SH-SY5Y (cell line): Measurements from ENCODE around the gene DAPK1.

Source experiments
- GATA2 ChIP-seq: IDR thresholded peaks from 2 replicates; pipeline ENCODE4 v1.6.1; 2011; ENCODE audit warnings: mild to moderate bottlenecking, low read depth, low read length
- GATA3 ChIP-seq: IDR thresholded peaks from 2 replicates; pipeline ENCODE4 v1.6.1; 2011; ENCODE audit warnings: low read depth, mild to moderate bottlenecking, low read length, moderate library complexity

The DAPK1 gene

DNA sequence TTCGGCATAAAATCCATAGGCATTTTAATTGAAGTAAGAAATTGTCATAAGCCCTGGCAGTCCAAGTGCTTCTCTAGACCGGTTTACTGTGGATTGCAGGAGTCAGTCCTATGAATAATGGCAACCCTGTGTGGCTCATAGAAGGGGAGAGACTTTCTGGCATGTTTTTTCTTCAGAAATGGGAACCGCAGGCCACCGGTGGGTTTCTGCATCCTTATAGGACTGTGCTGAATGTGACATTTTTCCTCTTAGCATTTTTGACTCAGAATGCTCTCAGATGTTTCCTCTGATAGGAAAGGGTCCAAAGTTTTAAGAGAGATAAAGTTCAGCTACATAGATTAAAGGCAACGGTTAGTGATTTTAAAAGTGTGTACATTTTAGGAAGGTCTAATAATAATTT lies 6.3 kb downstream of the DAPK1 start:
- no peak for TF ChIP-seq GATA2
- no peak for TF ChIP-seq GATA3

DNA sequence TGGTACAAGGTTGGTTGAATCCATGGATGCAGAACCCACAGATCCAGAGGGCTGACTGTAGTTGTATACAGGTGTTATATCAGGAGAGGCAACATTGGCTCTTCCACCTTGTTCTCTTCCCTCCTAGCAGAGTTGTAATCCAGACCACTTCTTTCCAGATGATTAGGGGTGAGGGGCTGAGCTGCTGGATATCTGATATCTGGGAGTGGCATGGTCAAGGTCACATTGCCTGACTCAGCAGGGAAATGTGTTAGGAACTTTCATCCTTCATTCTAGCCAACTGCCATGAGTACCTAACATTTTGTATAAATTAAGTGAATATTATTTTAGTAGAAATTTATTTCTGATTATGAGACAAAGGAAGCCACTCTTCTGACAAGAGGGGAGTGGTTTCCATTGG lies 7.3 kb downstream of the DAPK1 start:
- TF ChIP-seq GATA2: no peak
- no peak for TF ChIP-seq GATA3

DNA sequence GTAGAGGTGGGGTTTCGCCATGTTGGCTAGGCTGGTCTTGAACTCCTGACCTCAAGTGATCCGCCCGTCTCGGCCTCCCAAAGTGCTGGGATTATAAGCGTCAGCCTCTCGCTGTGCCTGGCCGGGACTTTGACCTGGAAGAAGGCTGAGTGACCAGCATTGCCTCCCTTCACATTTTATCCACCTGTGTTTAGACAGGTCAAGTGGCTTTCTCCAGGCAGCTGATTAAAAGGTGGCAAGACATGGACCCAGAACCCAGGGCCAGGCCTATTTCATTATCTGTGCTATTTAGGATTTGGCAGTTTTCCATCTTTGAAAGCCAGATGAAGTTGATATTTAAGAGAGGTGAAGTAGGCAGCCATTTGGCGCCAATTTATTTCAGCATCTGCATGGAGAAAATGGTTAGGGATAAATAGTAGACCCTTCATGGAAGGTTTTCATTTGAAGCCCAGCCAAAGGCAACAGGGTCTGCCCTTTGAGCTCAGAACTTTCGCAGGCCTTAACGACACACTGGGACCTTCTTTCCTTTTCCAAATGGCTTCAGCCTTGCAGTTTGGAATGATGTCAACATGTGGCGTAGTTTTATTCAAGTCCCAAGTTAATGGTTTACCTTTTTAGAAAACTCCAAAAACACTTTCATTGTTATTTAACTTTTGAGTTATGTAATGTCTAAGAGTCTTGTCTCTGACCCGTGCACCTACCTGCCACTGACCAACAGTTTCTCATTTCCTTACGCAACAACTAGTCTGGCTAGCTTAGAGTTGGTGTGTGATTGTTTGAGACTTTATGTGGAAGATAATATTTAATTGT lies 8.4 kb downstream of the DAPK1 start:
- no peak for TF ChIP-seq GATA3

DNA sequence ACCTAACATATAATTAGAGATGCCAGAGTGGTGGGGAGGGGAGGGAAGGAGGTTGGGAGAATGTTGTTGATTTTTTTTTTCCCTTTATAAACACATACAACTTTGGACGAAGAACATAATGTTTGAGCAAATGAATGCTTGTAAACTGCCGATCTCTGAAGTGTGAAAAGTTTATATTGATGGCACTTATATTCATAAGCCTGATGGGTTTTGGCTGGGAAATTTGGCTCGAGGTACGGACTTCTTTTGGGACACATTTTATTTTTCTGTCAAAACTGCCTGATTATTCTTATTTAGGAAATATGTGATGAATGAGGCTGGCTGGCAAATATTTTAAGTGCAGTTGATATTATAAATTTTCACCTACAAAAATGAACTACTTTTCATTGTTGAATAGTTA lies 9.9 kb downstream of the DAPK1 start:
- TF ChIP-seq GATA2: no peak
- TF ChIP-seq GATA3: no peak

DNA sequence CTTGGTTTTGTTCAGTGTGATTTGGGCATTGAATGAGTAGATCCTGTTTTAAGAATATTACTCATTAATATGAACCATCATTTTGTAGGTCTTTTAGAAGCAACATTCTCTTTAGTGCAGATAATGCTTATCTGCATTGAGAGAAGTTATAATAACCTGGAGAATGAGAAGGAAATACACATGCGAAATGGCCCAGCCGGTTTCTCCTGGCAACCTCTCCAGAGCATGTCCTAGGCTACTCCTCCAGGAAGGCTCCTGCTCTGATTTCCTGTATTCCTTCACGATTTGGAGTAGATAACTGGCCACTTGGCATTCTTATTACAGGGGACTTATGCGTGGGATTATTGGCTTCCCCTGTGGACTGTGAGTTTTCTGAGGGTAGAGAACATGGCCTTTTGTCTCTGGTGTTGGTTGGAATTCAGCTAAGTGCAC lies 12.6 kb downstream of the DAPK1 start:
- TF ChIP-seq GATA2: no peak
- no peak for TF ChIP-seq GATA3

DNA sequence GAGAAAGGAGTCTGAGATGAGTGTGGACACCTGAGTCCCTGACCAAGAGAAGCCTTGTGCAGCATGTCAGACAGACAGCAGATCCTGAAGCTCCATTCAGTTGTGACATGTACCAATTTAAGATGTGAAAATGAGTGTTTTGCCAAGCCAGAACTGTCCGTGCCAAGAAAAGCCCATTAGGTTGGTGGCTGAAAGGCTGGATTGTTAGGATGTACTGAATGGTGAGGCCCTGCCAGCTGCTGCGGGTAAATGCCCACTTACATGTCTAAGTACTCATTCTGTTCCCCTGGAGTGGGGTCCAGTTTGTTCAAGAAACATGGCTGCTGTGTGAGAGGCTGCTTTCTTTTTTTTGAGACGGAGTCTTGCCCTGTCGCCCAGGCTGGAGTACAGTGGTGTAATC lies 14.6 kb downstream of the DAPK1 start:
- no peak for TF ChIP-seq GATA3
- TF ChIP-seq GATA2: no peak

DNA sequence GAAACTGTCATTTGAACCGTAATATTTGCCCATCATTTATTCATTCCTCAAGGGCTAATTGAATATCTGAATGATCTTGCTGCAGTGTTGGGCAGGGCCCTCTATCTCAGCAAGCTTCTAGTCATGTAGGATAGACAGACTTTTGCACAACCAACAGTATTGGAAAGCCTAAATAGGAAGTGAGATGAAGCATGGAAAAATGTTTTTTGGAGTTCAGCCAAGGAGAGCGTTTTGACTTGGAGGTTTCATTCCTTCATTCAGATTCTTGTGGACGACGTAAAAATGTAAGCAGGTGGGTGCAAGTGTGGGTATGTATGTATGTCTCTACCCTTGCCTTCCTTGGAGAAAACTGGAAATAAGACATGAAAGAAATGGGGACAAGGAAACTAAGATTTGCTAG lies 15.5 kb downstream of the DAPK1 start:
- no peak for TF ChIP-seq GATA3
- no peak for TF ChIP-seq GATA2

DNA sequence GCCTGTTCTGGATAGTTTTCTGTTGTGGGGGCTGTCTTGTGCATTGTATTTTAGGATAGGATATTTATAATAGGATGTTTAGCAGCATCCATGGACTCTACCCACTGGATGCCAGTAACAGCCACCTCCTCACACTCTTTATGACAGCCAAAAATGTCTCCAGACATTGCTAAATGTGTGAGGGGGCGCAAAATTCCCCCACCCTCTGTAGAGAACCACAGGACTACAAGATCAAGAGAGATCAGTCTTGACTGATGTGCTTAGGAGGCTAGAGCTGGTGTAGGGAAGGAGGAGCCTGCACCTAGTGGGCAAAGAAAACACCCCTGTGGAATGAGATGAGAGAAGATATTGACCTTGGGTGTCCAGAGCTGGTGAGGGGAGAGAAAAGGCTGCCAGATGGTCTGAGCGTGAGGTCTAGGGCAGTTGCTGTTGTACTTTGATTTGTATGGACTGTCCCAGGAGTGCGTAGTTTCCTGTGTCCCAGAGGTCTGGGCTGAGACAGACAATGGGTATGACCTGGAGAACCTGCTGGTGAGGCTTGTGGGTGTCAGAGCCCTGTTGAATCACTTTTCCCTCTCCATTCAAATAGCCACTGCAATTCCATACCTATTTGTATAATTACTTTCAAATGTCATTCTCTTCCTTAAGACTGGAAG lies 16.3 kb downstream of the DAPK1 start:
- no peak for TF ChIP-seq GATA3
- TF ChIP-seq GATA2: no peak

DNA sequence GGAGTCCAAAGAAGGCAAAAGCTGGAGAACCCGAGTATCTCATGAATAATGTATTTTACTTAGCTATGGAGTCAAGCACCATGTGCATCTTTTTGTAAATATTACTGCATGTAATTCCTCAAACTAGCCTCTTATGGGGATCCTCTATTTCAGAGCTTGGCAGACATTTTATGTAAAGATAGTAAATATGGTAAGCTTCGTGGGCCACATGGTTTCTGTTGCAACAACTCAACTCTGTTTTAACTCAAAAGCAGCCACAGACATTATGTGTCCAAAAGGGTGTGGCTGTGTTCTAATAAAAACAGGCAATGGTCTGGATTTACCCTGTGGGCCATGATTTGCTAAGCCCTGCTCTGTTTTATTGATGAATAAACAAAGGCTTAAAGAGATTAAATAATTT lies 17.3 kb downstream of the DAPK1 start:
- TF ChIP-seq GATA3: no peak
- TF ChIP-seq GATA2: no peak

DNA sequence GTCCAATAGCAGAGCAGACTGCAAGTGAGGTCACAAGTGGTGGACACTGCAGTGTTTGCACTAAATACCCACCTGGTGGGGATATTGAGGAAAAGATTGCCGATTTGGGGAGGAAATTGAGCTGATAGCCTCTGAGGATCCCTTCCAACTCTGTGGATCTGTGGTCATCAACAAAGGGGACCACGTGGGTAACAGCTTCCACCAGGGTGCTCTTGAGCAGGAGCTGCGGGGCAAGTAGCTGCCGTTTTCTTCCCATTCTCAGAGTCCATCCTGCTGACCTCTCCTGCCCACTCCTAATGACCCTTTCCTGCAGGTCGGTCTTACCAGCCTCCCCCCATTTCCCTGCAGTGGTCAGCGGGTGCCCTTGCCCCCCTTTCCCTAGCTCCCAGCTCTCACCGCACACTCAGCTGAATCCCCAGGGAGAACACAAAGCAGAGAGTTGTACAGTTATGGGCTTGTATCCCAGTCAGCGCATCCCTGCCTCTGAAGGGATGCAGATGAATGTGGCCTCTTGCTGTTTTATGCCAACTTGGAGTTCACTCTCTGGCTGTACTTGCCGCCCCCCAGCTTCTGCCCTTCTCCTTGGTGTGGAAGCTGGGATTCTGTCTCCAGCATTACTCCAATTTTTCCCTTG lies 18.0 kb downstream of the DAPK1 start:
- TF ChIP-seq GATA2 (no peak), GATA3 (no peak)

DNA sequence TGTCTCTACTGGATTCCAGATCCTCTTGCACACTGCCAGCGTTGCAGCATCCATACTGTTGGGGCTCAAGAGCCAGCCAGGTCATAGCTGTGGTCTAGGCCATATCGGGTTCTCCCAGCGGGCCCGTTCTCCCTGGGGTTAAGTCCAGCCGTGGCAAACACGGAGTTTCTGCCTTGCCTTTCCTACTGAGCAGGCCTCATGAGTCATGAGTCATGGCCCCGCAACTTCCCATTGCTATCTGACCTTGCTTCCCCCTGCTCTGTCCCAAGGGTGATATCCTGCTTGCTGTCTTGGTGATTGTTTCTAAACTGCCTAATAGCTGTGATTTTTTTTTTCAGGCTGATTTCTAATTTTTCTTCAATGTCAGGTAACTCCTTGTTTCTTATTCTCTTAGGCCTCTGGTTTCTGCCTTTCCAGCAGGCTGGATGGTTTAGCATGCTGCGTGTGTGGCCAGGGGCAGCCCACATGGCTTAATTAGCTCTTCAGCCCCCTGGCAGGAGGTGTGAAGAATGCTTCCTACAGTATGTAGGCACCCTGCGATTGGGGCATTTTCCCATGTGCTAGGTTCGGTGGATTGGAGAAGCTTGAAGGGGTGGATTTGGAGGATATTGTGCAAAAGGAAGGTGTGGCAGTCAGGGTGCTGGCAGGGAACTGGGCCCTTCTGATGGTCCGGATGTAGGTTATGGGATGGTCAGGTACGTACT lies 18.7 kb downstream of the DAPK1 start:
- no peak for TF ChIP-seq GATA2
- TF ChIP-seq GATA3: no peak

DNA sequence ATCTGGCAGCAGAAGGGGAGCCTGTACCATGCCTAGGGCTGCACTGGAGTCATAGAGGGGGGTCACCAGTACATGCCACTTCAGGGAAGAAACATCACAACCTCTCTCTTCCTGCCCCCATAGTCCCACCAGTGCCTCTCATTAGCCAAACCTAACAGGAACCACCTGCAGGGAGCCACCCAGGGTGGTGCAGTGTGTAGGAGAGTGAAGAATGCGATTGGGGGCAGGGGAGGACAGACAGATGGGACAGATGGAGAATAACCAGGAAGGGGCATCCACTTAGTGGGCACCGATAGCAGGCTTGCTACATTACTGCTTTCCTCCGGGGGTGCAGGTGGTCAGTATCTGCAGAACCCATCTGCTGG lies 19.2 kb downstream of the DAPK1 start:
- no peak for TF ChIP-seq GATA2
- TF ChIP-seq GATA3: no peak

DNA sequence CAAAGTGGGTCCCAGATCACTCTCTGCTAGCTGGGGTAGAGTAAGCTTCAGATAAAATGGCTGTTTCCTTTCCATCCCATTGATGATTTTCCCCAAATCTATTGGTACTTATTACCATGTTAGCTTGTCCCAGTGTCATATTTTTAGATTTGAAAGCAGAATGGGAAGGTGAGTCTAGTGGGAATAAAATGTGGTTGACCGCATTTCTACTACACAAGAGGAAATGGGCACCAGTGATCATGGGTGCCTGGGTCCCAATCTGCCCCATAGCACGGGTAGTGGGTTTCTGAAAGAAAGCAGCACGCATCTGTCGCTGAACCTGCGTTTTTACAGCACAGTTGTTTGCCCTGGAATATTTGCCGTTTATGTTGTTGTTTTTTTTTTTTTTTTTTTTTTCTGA lies 20.1 kb downstream of the DAPK1 start:
- TF ChIP-seq GATA3 (no peak), GATA2 (no peak)

DNA sequence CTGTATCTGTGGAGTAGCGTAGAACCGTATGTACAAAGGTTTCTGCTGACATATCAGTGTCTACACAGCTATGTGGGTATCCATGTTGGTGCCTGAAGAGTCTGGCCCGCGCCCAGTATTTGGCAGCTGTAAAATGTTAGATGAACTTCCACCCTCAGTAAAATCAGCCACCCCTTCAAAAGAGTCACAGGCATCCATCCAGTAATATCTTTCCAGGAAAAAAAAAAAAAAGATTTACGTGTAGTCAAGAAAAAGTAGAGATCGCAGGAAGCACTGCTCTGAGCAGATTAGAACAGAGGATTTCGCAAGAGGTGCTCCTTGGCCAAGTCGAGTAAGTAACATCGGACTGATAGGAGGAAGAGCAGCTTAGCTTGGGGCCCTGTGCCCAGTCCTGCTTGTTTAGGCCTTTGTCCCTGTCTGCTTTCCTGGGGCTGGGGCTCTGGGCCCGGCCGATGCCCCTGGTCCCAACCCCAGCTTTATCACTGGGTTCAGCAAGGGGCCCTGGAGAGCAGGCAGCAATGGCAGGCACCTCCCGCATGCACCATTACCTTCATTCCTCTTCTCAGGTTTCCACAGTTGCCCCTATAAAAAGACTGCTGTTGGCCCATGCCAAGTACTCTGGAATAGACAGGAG lies 21.2 kb downstream of the DAPK1 start:
- no peak for TF ChIP-seq GATA2
- no peak for TF ChIP-seq GATA3

DNA sequence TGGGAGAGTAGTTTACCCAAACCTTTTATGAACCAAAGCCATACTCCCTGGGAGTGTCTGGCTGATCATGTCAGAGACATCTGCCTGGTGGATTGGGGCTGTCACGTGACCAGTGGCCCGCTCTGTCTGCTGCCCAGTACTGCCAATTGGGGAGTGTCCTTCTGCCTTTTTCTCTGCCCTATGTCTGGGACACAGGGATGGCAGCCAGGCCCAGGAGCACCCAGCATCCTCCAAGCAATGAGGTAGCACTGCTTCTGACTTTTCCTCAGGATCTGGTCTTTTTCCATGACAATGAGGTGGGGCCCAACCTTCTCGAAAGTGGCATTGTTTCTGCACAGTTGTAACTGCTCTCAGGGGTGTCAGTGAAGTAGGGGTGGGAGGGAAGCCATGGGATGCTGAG lies 21.8 kb downstream of the DAPK1 start:
- no peak for TF ChIP-seq GATA2
- TF ChIP-seq GATA3: no peak
